Measurements from ENCODE around the gene MOGAT2.

MOGAT2 gene

GRCh38 chr11:75677275-75677674, 40.4 kb upstream of the MOGAT2 start:
- TF ChIP-seq POLR2AphosphoS5 (IDR thresholded peaks at IDR 0.05; ENCODE audit: low read depth) (no peak), GABPA (IDR thresholded peaks at IDR 0.05; ENCODE audit: low read depth) (no peak), SPI1 (IDR thresholded peaks at IDR 0.05; ENCODE audit: borderline replicate concordance, low read depth) (no peak), CTCF (IDR thresholded peaks at IDR 0.05; ENCODE audit: insufficient read depth, low read length) (no peak), REST (IDR thresholded peaks at IDR 0.05; ENCODE audit: insufficient replicate concordance, low read depth) (no peak)
- Histone ChIP-seq H3K4me3 (replicated peaks; ENCODE audit: insufficient read depth, low read length) (no peak overlapping the region), H3K27ac (replicated peaks) (no peak overlapping the region), H3K27me3 (ENCODE audit: insufficient read depth, poor library complexity, severe bottlenecking) (peaks cover 3% of the 10 kb centered on the region)
- no peak for DNase-seq (ENCODE audit: low read depth in 1 of 2, low spot score in 1 of 2)

GRCh38 chr11:75677909-75678308, 39.7 kb upstream of the MOGAT2 start:
- TF ChIP-seq CTCF (IDR thresholded peaks at IDR 0.05; ENCODE audit: insufficient read depth, low read length) (no peak), REST (IDR thresholded peaks at IDR 0.05; ENCODE audit: insufficient replicate concordance, low read depth) (no peak), POLR2AphosphoS5 (IDR thresholded peaks at IDR 0.05; ENCODE audit: low read depth) (no peak), GABPA (IDR thresholded peaks at IDR 0.05; ENCODE audit: low read depth) (no peak), SPI1 (IDR thresholded peaks at IDR 0.05; ENCODE audit: borderline replicate concordance, low read depth) (no peak)
- H3K27ac ChIP-seq (replicated peaks), result no peak overlapping the region
- H3K4me3 ChIP-seq (replicated peaks; ENCODE audit: insufficient read depth, low read length), result no peak overlapping the region
- peaks cover 3% of the 10 kb centered on the region for H3K27me3 ChIP-seq (ENCODE audit: insufficient read depth, poor library complexity, severe bottlenecking)
- no peak for DNase-seq (ENCODE audit: low read depth in 1 of 2, low spot score in 1 of 2)

- H3K27ac ChIP-seq (replicated peaks), result no peak overlapping the region
- no peak for TF ChIP-seq SPI1 (IDR thresholded peaks at IDR 0.05; ENCODE audit: borderline replicate concordance, low read depth)
- no peak overlapping the region for H3K4me3 ChIP-seq (replicated peaks; ENCODE audit: insufficient read depth, low read length)
- H3K27me3 ChIP-seq (ENCODE audit: insufficient read depth, poor library complexity, severe bottlenecking), result peaks cover 5% of the 10 kb centered on the region
- DNase-seq (ENCODE audit: low read depth in 1 of 2, low spot score in 1 of 2), result no peak
Observed at GRCh38 chr11:75678620-75679259, 38.9 kb upstream of the MOGAT2 start.

- no peak overlapping the region for H3K4me3 ChIP-seq (replicated peaks; ENCODE audit: insufficient read depth, low read length)
- TF ChIP-seq REST (IDR thresholded peaks at IDR 0.05; ENCODE audit: insufficient replicate concordance, low read depth) (no peak), SPI1 (IDR thresholded peaks at IDR 0.05; ENCODE audit: borderline replicate concordance, low read depth) (no peak), CTCF (IDR thresholded peaks at IDR 0.05; ENCODE audit: insufficient read depth, low read length) (no peak), POLR2AphosphoS5 (IDR thresholded peaks at IDR 0.05; ENCODE audit: low read depth) (no peak), GABPA (IDR thresholded peaks at IDR 0.05; ENCODE audit: low read depth) (no peak)
- H3K27me3 ChIP-seq (ENCODE audit: insufficient read depth, poor library complexity, severe bottlenecking), result peaks cover 9% of the 10 kb centered on the region
- H3K27ac ChIP-seq (replicated peaks), result no peak overlapping the region
- DNase-seq (ENCODE audit: low read depth in 1 of 2, low spot score in 1 of 2), result no peak
Observed at GRCh38 chr11:75679566-75679965, 38.1 kb upstream of the MOGAT2 start.
